Activated CD8-positive, alpha-beta memory T cell treated with anti-CD3 and anti-CD28 coated beads for 24 hours (primary cell): ENCODE results near the gene LTBP1.
"Not testable (repeated sequence)": the region's sequence is repeated elsewhere in the genome, so short reads cannot be mapped to it uniquely, and the experiment has no call there.

ENCODE experiments used
- DNase-seq: peaks from one replicate; pipeline ENCODE4 v3.0.0-alpha.2; 2020

LTBP1 gene

DNA sequence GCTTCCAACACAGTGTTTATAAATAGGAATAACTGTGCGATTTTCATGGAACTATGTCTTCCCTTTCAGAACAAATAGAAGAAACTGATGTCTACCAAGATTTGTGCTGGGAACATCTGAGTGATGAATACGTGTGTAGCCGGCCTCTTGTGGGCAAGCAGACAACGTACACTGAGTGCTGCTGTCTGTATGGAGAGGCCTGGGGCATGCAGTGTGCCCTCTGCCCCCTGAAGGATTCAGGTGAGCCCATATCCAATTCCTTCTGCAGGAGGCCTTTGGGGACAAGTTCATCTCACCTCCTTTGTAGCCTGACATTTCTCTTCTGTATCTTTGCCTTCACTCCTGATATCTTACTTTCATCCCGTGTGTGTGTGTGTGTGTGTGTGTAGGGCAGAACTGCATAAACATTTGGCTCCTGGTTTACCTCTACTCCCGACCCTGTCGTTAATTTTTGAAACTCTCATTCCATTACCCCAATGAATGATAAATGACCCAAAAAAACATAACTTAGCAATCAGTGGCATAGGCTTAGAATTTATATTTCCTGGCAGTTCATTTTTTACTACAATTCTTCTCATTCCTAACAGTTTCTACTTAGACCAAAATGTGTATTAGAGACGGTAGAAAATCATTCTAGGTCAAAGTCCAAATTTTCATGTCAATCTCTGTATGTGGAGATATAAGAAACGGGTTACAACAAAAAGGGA lies 418.7 kb downstream of the LTBP1 start:
- no peak for DNase-seq

DNA sequence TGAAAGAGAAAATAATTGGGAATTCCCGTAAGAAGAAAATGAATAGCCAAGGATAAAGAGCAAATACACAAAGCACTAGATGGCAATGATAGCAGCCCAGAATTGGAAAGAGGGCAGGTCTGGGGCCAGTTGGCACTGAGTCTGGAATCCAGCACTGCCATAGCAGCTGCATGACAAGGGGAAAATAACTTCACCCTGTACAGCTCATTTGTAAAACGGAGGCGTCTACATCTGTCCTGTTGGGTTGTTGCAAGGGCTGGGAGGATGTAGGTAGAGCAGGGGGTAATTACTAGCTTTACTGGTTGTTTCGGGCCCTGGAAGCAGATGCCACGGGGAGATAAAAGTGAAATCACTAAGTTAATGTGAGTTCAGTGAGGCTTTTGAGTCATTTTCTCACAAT lies 419.7 kb downstream of the LTBP1 start:
- DNase-seq, result no peak

DNA sequence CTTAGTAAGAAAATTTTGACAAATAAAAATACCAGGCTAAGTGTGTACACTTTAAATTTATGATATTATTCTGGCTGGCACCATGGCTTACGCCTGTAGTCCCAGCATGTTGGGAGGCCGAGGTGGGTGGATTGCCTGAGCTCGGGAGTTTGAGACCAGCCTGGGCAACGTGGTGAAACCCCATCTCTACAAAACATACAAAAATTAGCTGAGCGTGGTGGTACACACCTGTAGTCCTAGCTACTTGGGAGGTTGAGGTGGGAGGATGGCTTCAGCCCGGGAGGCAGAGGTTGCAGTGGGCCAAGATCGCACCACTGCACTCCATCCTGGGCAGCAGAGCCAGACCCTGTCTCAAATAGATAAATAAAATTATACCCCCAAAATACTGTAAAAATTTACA lies 421.8 kb downstream of the LTBP1 start:
- DNase-seq, result not testable (repeated sequence)

- DNase-seq, result no peak
These were observed 422.4 kb downstream of the LTBP1 start for GRCh38 chr2:33369191-33369590.

- DNase-seq, result no peak
These were observed 424.0 kb downstream of the LTBP1 start for GRCh38 chr2:33370636-33371265.

- DNase-seq, result no peak
These were observed 424.7 kb downstream of the LTBP1 start for GRCh38 chr2:33371304-33372090.

- DNase-seq, result no peak
These were observed 426.3 kb downstream of the LTBP1 start for GRCh38 chr2:33372940-33373553.

GRCh38 chr2:33373986-33374385 lies 427.2 kb downstream of the LTBP1 start:
- no peak for DNase-seq

DNA sequence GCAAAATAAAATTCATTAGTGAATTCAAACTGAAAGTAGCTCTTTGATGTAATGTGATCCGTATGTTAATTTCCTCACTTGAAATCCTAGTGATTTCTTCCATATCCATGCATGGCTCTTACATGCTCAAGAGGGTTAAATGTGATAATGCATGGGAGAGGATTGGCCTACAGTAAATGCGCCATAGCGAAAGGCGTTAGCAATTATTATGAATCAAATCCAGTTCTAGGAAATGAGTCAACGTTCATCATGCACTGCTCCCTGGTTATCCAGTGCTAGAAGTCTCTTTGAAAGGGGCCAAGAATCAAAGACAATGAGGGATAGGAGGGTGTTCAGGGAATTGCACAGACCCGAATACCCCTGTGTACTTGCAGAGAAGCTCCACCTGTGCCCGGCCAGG lies 428.3 kb downstream of the LTBP1 start:
- DNase-seq, result no peak

DNA sequence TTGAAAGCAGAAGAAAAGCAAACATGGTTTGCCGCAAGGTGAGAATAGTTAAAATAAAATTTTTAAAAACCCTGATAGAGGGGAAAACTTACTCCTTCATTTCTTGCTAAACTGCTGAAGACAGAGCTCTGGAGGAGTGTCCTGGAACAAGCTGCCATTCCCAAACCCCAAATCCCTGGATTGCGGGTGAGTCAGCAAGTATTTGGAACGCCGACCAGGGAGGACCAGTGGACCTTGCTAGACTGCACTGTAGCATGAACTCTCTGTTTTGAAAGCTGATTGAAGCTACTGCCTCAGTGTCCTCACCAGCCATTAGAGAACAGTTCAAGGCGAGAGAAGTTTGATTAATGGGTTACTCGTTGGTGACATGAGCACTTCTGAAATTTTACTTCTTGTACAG lies 430.3 kb downstream of the LTBP1 start:
- DNase-seq, result no peak

GRCh38 chr2:33378556-33379210 lies 431.9 kb downstream of the LTBP1 start:
- no peak for DNase-seq

- DNase-seq, result no peak
These were observed 433.4 kb downstream of the LTBP1 start for GRCh38 chr2:33380001-33380609.

- no peak for DNase-seq
These were observed 434.0 kb downstream of the LTBP1 start for GRCh38 chr2:33380719-33381118.

DNA sequence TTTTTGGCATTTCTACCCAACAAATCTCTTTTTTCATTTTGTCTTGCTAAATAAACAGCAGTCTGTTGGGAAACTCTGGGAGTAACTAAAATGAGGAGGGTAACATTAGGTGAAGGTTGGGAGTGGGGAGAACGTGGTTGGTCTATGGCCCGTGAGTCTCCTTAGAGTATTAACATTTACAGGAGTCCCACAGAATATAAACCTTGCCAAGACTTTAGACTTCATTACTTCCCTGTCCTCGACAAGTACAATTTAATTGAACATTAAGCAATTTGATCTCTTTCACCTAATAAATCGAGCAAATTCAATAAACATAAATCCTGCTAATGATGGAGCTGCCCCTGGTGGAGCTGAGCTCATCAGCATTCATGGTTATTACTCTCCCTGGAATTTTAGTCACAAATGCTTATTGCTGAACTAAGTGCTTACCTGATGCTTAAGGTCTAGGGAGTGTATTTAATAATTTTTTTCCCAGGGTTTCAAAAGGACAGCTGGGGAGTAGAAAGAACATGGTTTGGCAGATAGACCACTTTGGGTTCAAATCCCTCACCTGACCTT lies 434.6 kb downstream of the LTBP1 start:
- DNase-seq, result no peak

GRCh38 chr2:33383855-33384598 lies 437.3 kb downstream of the LTBP1 start:
- no peak for DNase-seq

DNA sequence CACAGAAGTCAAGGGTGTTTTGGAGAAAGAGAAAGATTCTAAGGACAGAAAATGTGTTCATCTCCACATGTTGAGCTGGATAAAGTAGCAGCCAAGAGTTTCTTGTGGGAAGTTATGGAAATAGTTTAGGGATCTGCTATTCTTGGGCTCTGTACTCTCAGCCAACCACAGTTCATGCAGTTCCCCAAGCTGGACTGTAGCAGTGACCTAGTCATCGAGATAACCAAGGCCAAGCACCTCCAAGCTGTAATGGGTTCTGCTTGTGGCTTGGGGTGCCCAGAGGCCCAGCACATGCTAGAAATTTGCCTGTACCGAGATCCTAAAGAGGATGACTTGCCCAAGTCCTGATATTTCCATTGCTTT lies 437.8 kb downstream of the LTBP1 start:
- DNase-seq, result no peak

DNA sequence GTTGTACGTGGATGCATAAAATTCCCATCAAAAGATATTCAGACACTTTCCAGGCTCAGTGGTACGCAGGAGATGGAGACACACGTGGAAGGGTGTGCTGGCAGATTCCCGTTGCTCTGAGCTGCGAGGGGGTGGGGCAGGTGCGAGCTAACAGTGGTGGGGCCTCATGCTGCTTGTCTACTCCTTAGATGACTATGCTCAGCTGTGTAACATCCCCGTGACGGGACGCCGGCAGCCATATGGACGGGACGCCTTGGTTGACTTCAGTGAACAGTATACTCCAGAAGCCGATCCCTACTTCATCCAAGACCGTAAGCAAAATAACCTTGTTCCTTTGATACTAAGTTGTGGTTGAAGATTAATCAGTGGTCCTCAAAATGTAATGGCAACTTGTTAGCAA lies 442.2 kb downstream of the LTBP1 start:
- no peak for DNase-seq

DNA sequence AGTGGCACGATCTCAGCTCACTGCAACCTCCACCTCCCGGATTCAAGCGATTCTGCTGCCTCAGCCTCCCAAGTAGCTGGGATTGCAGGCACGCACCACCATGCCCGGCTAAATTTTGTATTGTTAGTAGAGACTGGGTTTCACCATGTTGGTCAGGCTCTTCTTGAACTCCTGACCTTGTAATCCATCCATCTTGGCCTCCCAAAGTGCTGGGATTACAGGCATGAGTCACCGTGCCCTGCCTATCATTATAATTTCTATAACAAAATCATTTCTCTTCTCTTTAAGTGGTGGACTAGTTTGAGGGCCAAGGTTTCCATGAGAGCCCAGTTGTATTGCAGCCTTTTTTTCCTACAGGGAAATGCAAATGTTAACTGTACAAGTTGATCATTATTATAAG lies 442.9 kb downstream of the LTBP1 start:
- DNase-seq, result not testable (repeated sequence)

GRCh38 chr2:33391529-33392255 lies 444.9 kb downstream of the LTBP1 start:
- no peak for DNase-seq

- no peak for DNase-seq
These were observed 445.6 kb downstream of the LTBP1 start for GRCh38 chr2:33392366-33392765.

GRCh38 chr2:33395034-33395433 lies 448.3 kb downstream of the LTBP1 start:
- no peak for DNase-seq
